MM.1S (cell line): ENCODE measurements around the gene TOP3A.

Experiments
- DNase-seq: peaks from one replicate; pipeline ENCODE4 v3.0.0-alpha.2; 2015
- H2AFZ ChIP-seq: fragments of 300-600 bp; sonication (generic); 2 replicates; pipeline ENCODE4 v1.6.0; 2016; ENCODE audit warnings: antibody characterized with exemption, low read length
- H3F3A ChIP-seq: fragments of 300-600 bp; sonication (generic); 2 replicates; pipeline ENCODE4 v1.6.1; 2016; ENCODE audit warnings: mild to moderate bottlenecking, antibody characterized with exemption, low read length, moderate library complexity, mixed read lengths; ENCODE audit not compliant: insufficient read depth
- H3K27ac ChIP-seq: fragments of 300-600 bp; sonication (generic); 2 replicates; pipeline ENCODE4 v1.5.1; 2016; ENCODE audit warnings: mild to moderate bottlenecking, low read length
- H3K27me3 ChIP-seq: fragments of 300-600 bp; sonication (generic); replicated peaks from 2 replicates; pipeline ENCODE4 v1.6.0; 2016; ENCODE audit warnings: low read length; ENCODE audit not compliant: insufficient read depth
- H3K36me3 ChIP-seq: fragments of 300-600 bp; sonication (generic); replicated peaks from 2 replicates; pipeline ENCODE4 v1.6.1; 2016; ENCODE audit warnings: mild to moderate bottlenecking, low read length, mixed read lengths; ENCODE audit not compliant: insufficient read depth
- H3K4me1 ChIP-seq: fragments of 300-600 bp; sonication (generic); 2 replicates; pipeline ENCODE4 v1.6.1; 2016; ENCODE audit warnings: low read length, mixed read lengths
- H3K4me2 ChIP-seq: fragments of 300-600 bp; sonication (generic); 2 replicates; pipeline ENCODE4 v1.6.0; 2016; ENCODE audit warnings: low read depth, low read length
- H3K4me3 ChIP-seq: fragments of 300-600 bp; sonication (generic); 2 replicates; pipeline ENCODE4 v1.5.1; 2016; ENCODE audit warnings: low read length, mixed read lengths
- H3K79me2 ChIP-seq: fragments of 300-600 bp; sonication (generic); 2 replicates; pipeline ENCODE4 v1.6.1; 2016; ENCODE audit warnings: mixed run types, low read length, mixed read lengths
- H3K9ac ChIP-seq: fragments of 300-600 bp; sonication (generic); 2 replicates; pipeline ENCODE4 v1.6.1; 2016; ENCODE audit warnings: low read length, mixed read lengths
- H3K9me2 ChIP-seq: fragments of 300-600 bp; sonication (generic); replicated peaks from 2 replicates; pipeline ENCODE4 v1.6.1; 2016; ENCODE audit warnings: mild to moderate bottlenecking, low read length, mixed read lengths; ENCODE audit not compliant: insufficient read depth
- H3K9me3 ChIP-seq: fragments of 300-600 bp; sonication (generic); replicated peaks from 2 replicates; pipeline ENCODE4 v1.6.1; 2016; ENCODE audit warnings: mild to moderate bottlenecking, low read length, mixed read lengths; ENCODE audit not compliant: insufficient read depth
- H4K20me1 ChIP-seq: fragments of 300-600 bp; sonication (generic); 2 replicates; pipeline ENCODE4 v1.6.1; 2016; ENCODE audit warnings: mild to moderate bottlenecking, low read length, moderate library complexity, mixed read lengths; ENCODE audit not compliant: insufficient read depth
- EZH2 ChIP-seq: fragments of 300-600 bp; sonication (generic); optimal IDR thresholded peaks from 2 replicates; pipeline ENCODE3; 2017; ENCODE audit warnings: low read depth, mild to moderate bottlenecking, antibody characterized with exemption, low read length, mixed read lengths
- EZH2phosphoT487 ChIP-seq: fragments of 300-600 bp; sonication (generic); IDR thresholded peaks from 2 replicates; pipeline ENCODE4 v1.6.1; 2018; ENCODE audit warnings: antibody characterized with exemption, low read length
- TF ChIP-seq, protein P1 (sequence below): fragments of 300-600 bp; sonication (generic); IDR thresholded peaks from 2 replicates; pipeline ENCODE4 v1.5.1; 2016; ENCODE audit warnings: antibody characterized with exemption, low read length, mixed read lengths

Gene TOP3A

DNA sequence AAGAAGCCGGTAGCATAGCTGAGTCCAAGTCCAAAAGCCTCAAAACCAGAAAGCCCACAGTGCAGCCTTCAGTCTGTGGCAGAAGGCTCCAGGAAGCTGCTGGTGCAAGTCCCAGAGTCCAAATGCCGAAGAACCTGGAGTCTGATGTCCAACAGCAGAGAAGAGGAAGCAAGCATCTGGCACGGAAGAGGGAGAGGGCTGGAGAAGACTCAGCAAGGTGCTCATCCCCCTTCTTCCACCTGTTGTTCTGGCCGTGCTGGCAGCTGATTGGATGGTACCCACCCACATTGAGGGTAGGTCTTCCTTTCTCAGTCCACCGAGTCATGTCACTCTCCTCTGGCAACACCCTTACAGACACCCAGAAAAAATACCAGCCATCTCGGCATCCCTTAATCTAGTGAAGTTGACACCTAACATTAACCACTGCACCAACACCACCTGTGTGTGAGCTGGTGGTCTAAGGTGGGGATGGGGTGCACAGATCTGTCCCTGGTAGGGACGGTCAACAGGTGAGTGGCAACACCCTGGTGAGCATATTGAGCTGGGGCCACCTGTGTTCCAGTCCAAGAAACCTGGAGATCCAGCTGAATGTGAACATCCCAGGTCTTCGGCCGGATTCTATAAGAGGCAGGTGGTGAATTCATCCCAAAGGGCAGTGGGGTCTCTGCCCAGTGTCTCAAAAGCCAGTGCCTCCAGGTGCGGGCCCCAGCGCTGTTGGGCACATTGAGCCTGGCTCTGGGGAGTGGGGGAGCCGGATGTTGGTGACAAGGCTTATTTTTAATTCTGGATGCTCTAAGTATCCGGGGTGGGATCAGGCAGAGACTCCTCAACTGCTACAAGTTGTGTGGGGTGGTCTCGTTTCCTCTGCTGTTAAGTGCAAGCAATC, 44.5 kb downstream of the TOP3A start:
- Histone ChIP-seq H4K20me1 (no peaks in the 10 kb centered on the region), H3K27me3 (no peaks in the 10 kb centered on the region), H3K36me3 (no peaks in the 10 kb centered on the region), H3K9me3 (no peaks in the 10 kb centered on the region), H2AFZ (no peak overlapping the region), H3K4me3 (no peak overlapping the region), H3F3A (no peaks in the 10 kb centered on the region), H3K9me2 (no peaks in the 10 kb centered on the region), H3K4me2 (no peak overlapping the region), H3K27ac (no peak overlapping the region), H3K9ac (no peak overlapping the region), H3K4me1 (no peaks in the 10 kb centered on the region), H3K79me2 (no peaks in the 10 kb centered on the region)
- no peak for TF ChIP-seq EZH2
- DNase-seq = no peak

GRCh38 chr17:18267927-18268711, 46.7 kb downstream of the TOP3A start:
- no peak for DNase-seq
- no peak overlapping the region for H3K4me3 ChIP-seq
- no peaks in the 10 kb centered on the region for H3K9me2 ChIP-seq
- no peaks in the 10 kb centered on the region for H3K9me3 ChIP-seq
- H3K4me1 ChIP-seq = no peaks in the 10 kb centered on the region
- H2AFZ ChIP-seq = no peak overlapping the region
- no peak overlapping the region for H3K4me2 ChIP-seq
- TF ChIP-seq EZH2 = no peak
- TF ChIP-seq, protein P1, sequence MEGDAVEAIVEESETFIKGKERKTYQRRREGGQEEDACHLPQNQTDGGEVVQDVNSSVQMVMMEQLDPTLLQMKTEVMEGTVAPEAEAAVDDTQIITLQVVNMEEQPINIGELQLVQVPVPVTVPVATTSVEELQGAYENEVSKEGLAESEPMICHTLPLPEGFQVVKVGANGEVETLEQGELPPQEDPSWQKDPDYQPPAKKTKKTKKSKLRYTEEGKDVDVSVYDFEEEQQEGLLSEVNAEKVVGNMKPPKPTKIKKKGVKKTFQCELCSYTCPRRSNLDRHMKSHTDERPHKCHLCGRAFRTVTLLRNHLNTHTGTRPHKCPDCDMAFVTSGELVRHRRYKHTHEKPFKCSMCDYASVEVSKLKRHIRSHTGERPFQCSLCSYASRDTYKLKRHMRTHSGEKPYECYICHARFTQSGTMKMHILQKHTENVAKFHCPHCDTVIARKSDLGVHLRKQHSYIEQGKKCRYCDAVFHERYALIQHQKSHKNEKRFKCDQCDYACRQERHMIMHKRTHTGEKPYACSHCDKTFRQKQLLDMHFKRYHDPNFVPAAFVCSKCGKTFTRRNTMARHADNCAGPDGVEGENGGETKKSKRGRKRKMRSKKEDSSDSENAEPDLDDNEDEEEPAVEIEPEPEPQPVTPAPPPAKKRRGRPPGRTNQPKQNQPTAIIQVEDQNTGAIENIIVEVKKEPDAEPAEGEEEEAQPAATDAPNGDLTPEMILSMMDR = no peak
- no peak for TF ChIP-seq EZH2phosphoT487
- H3K27me3 ChIP-seq = no peaks in the 10 kb centered on the region
- no peaks in the 10 kb centered on the region for H4K20me1 ChIP-seq
- no peaks in the 10 kb centered on the region for H3K79me2 ChIP-seq
- no peak overlapping the region for H3K9ac ChIP-seq
- H3F3A ChIP-seq = no peaks in the 10 kb centered on the region
- no peak overlapping the region for H3K27ac ChIP-seq
- H3K36me3 ChIP-seq = no peaks in the 10 kb centered on the region

DNA sequence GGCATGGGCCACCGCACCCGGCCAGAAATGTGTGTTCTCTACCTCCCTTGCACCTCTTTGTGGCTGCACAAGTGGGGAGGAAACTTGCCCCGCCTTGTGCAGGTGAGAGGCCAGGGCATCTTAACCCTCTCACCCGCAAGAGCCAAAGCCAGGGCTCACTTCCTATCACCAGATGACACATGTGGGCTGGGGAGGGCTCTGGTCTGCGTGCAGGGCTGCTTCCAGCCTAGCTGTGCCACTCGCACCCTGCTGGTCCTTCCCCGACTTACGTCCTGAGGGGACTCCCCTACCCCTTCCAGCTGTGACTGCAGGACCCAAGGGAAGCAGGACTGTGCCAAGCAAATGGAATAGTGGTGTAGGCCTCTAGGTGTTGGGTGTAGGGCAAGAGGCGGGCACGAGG, 47.4 kb downstream of the TOP3A start:
- no peak overlapping the region for H3K4me2 ChIP-seq
- no peak for DNase-seq
- no peaks in the 10 kb centered on the region for H3K9me2 ChIP-seq
- H3K36me3 ChIP-seq = no peaks in the 10 kb centered on the region
- no peaks in the 10 kb centered on the region for H4K20me1 ChIP-seq
- no peaks in the 10 kb centered on the region for H3K4me1 ChIP-seq
- H3K79me2 ChIP-seq = peaks cover 5% of the 10 kb centered on the region; the same call in 1 of the 2 replicates
- H2AFZ ChIP-seq = no peak overlapping the region
- H3K9ac ChIP-seq = no peak overlapping the region
- H3K9me3 ChIP-seq = no peaks in the 10 kb centered on the region
- H3K4me3 ChIP-seq = no peak overlapping the region
- no peaks in the 10 kb centered on the region for H3F3A ChIP-seq
- no peak overlapping the region for H3K27ac ChIP-seq
- H3K27me3 ChIP-seq = no peaks in the 10 kb centered on the region
- TF ChIP-seq EZH2 = no peak
- TF ChIP-seq EZH2phosphoT487 = no peak
- TF ChIP-seq, protein P1 = no peak
